A549 (cell line): ENCODE results near the gene OGDHL. TPM values are rescaled to one million over a fixed set of nuclear protein-coding genes. Genes with fewer than 3 reads are reported as not detected.

Source experiments
- ATAC-seq, 2 experiments: fragments of 200-7000 bp in 1 of 2; fragments of >200 bp in 1 of 2; cut with Nextera tagmentation in 1 of 2; cut with Tn5 transposase in 1 of 2; 3 replicates each; pipeline versions ENCODE4 v1.8.0 to v1.9.1; 2018 to 2020; ENCODE audit warnings: mild to moderate bottlenecking in 1 of 2, moderate library complexity in 1 of 2
- CTCF ChIA-PET: fragments of 300-600 bp; sonication (Branson Sonifier 250); formaldehyde crosslinking; extraction: SDS; loops from one replicate; lab custom pipeline; 2021; ENCODE audit warnings: antibody characterized with exemption, inconsistent platforms; lab: Yijun Ruan, JAX
- POLR2A ChIA-PET: fragments of 350-600 bp; formaldehyde crosslinking; extraction: SDS; loops from one replicate; lab custom pipeline; 2021; ENCODE audit warnings: antibody characterized with exemption, inconsistent platforms; lab: Yijun Ruan, JAX
- DNase-seq, 2 experiments: peaks; one replicate each; pipeline versions ENCODE4 v3.0.0 to v3.0.0-alpha.2; 2011 to 2016; ENCODE audit warnings: low read depth in 1 of 2, low spot score in 1 of 2
- FAIRE-seq: peaks from 2 replicates; lab custom pipeline; 2011; peaks lifted over from hg19 to GRCh38; lab: Jason Lieb, UNC
- H3K27ac ChIP-seq, 2 experiments: fragments of >200 bp; sonication (Bioruptor Twin); formaldehyde crosslinking; 3 replicates each; pipeline ENCODE4 v1.5.1; 2016 to 2017
- H3K4me1 ChIP-seq: fragments of >200 bp; sonication (Bioruptor Twin); formaldehyde crosslinking; 3 replicates; pipeline ENCODE4 v1.6.1; 2016
- H3K4me2 ChIP-seq: fragments of >200 bp; sonication (Bioruptor Twin); formaldehyde crosslinking; 3 replicates; pipeline ENCODE4 v1.6.1; 2016
- H3K4me3 ChIP-seq: fragments of >200 bp; sonication (Bioruptor Twin); formaldehyde crosslinking; 3 replicates; pipeline ENCODE4 v1.5.1; 2016
- H3K9me3 ChIP-seq: fragments of >200 bp; sonication (Bioruptor Twin); formaldehyde crosslinking; 3 replicates; pipeline ENCODE4 v1.6.1; 2016
- CBX8 ChIP-seq: fragments of 200-600 bp; sonication (generic); IDR thresholded peaks from 2 replicates; pipeline ENCODE4 v1.6.1; 2016
- CHD2 ChIP-seq: fragments of 150-350 bp; IDR thresholded peaks from 2 replicates; pipeline ENCODE4 v1.6.1; 2014; ENCODE audit warnings: low read length; ENCODE audit not compliant: partially characterized antibody
- CTCF ChIP-seq: fragments of >200 bp; sonication (Bioruptor Twin); formaldehyde crosslinking; IDR thresholded peaks from 3 replicates; pipeline ENCODE4 v1.5.1; 2016
- E2F6 ChIP-seq: IDR thresholded peaks from 2 replicates; pipeline ENCODE4 v1.6.1; 2012; ENCODE audit warnings: low read depth, borderline replicate concordance
- EHF ChIP-seq: fragments of 250-450 bp; sonication (Bioruptor Pico); IDR thresholded peaks from 2 replicates; pipeline ENCODE4 v1.5.0; 2020; ENCODE audit warnings: mild to moderate bottlenecking
- ELK1 ChIP-seq: fragments of 150-350 bp; IDR thresholded peaks from 2 replicates; pipeline ENCODE4 v1.6.1; 2014; ENCODE audit warnings: low read depth, mild to moderate bottlenecking, low read length
- FOSB ChIP-seq: fragments of 250-450 bp; sonication (Bioruptor Pico); IDR thresholded peaks from 2 replicates; pipeline ENCODE4 v1.5.0; 2020; ENCODE audit warnings: mild to moderate bottlenecking, moderate library complexity
- FOSL2 ChIP-seq, 2 experiments: fragments of 450-650 bp in 1 of 2; fragments of >200 bp in 1 of 2; sonication (Bioruptor Twin) in 1 of 2; formaldehyde crosslinking; IDR thresholded peaks; 2 replicates each; pipeline versions ENCODE4 v1.5.0 to v1.6.1; 2016 to 2020; ENCODE audit warnings: mild to moderate bottlenecking in 1 of 2, moderate library complexity in 1 of 2
- GATA3 ChIP-seq: IDR thresholded peaks from 2 replicates; pipeline ENCODE4 v1.6.1; 2012; ENCODE audit warnings: borderline replicate concordance
- HES2 ChIP-seq: fragments of >200 bp; sonication (Bioruptor Twin); formaldehyde crosslinking; IDR thresholded peaks from 2 replicates; pipeline ENCODE4 v1.6.1; 2016
- HOXA7 ChIP-seq: fragments of 250-450 bp; sonication (Bioruptor Pico); IDR thresholded peaks from 2 replicates; pipeline ENCODE4 v1.5.0; 2020; ENCODE audit warnings: mild to moderate bottlenecking, moderate library complexity
- HOXB13 ChIP-seq: fragments of 250-450 bp; sonication (Bioruptor Pico); IDR thresholded peaks from 2 replicates; pipeline ENCODE4 v1.5.0; 2020; ENCODE audit warnings: low read depth, mild to moderate bottlenecking, moderate library complexity
- JUN ChIP-seq, 2 experiments: fragments of >200 bp; sonication (Bioruptor Twin); formaldehyde crosslinking; IDR thresholded peaks; 2 replicates in 1 of 2; 3 replicates in 1 of 2; pipeline ENCODE4 v1.6.1; 2016 to 2017
- JUNB ChIP-seq: fragments of >200 bp; sonication (Bioruptor Twin); formaldehyde crosslinking; IDR thresholded peaks from 2 replicates; pipeline ENCODE4 v1.6.1; 2016
- NFE2L2 ChIP-seq: fragments of 150-350 bp; conservative IDR thresholded peaks from 2 replicates; pipeline ENCODE4 v1.6.1; 2014; ENCODE audit warnings: low read length
- POLR2A ChIP-seq: IDR thresholded peaks from 2 replicates; pipeline ENCODE4 v1.6.1; 2012; ENCODE audit warnings: mild to moderate bottlenecking, low read length
- RCOR1 ChIP-seq: fragments of 150-350 bp; IDR thresholded peaks from 2 replicates; pipeline ENCODE4 v1.6.1; 2014; ENCODE audit warnings: antibody characterized with exemption, low read length, low read depth
- REST ChIP-seq: fragments of 200-600 bp; sonication (generic); IDR thresholded peaks from 2 replicates; pipeline ENCODE4 v1.6.1; 2016; ENCODE audit warnings: antibody characterized with exemption, mild to moderate bottlenecking, moderate library complexity
- TFCP2L1 ChIP-seq: fragments of 250-450 bp; sonication (Bioruptor Pico); IDR thresholded peaks from 2 replicates; pipeline ENCODE4 v1.5.0; 2021; ENCODE audit warnings: mild to moderate bottlenecking
- TP53 ChIP-seq: fragments of 250-450 bp; sonication (Bioruptor Pico); IDR thresholded peaks from 2 replicates; pipeline ENCODE4 v1.5.0; 2021; ENCODE audit warnings: mild to moderate bottlenecking, moderate library complexity
- WGBS: methylation state at CpG from one replicate; pipeline ENCODE4 v1.1.6; 2017; ENCODE audit errors: missing lambda C conversion rate; 5-methylcytosine and 5-hydroxymethylcytosine counted together
- polyA plus RNA-seq, 4 experiments: library from polyadenylated mRNA; depleted of rRNA in 3 of 4; stranded (reverse); fragments of >200 nt; fragmentation: RNase III in 1 of 4; extraction: RNeasy Plus Mini Kit Qiagen cat#74134 plus additional on column Dnase treatment in 1 of 4; gene quantifications; 2 replicates in 3 of 4; 3 replicates in 1 of 4; pipeline ENCODE4 v1.2.3, GENCODE V29; 2011 to 2017

The OGDHL gene
- polyA plus RNA-seq, 2 of the 4 experiments (the other 2 are of a cell fraction): 0.06 to 0.22 TPM

GRCh38 chr10:49751636-49752510, 10.2 kb downstream of the OGDHL start:
- WGBS: 47% methylated on average over 19 of the region's 20 CpGs
- Histone ChIP-seq H3K4me2 (no peak overlapping the region), H3K9me3 (no peaks in the 10 kb centered on the region), H3K4me3 (no peak overlapping the region), H3K4me1 (no peaks in the 10 kb centered on the region), H3K27ac (no peak overlapping the region)
- FAIRE-seq (no peak), ATAC-seq (no peak), DNase-seq (no peak)
- ChIA-PET POLR2A (interaction anchor here (0.6 kb wide), 1 partner anchor 42 kb away, joined by 4 read pairs; no protein-coding TSS in a partner anchor), CTCF (no interaction called here)
- TF ChIP-seq ELK1 (no peak), POLR2A (no peak), EHF (CRISPR knock-in tag) (no peak), JUNB (no peak), GATA3 (no peak), TFCP2L1 (CRISPR knock-in tag) (no peak), FOSB (CRISPR knock-in tag) (no peak), JUN (IDR thresholded peaks at IDR 0.05) (no peak), CTCF (no peak), HES2 (no peak), CBX8 (no peak)

- DNase-seq: no peak
- ATAC-seq: no peak
- Histone ChIP-seq H3K4me1 (no peaks in the 10 kb centered on the region), H3K4me3 (no peak overlapping the region), H3K27ac (no peak overlapping the region), H3K9me3 (no peaks in the 10 kb centered on the region), H3K4me2 (no peak overlapping the region)
- ChIA-PET CTCF (no interaction called here), POLR2A (no interaction called here)
- no peak for TF ChIP-seq NFE2L2
- TF ChIP-seq TP53 (CRISPR knock-in tag): no peak
- no peak for TF ChIP-seq RCOR1
- TF ChIP-seq REST: no peak
- no peak for TF ChIP-seq FOSL2 (IDR thresholded peaks at IDR 0.05)
- TF ChIP-seq FOSL2 (CRISPR knock-in tag; IDR thresholded peaks at IDR 0.05): no peak
- TF ChIP-seq HOXA7 (CRISPR knock-in tag): no peak
- TF ChIP-seq E2F6: no peak
- TF ChIP-seq HOXB13 (CRISPR knock-in tag): no peak
- no peak for TF ChIP-seq CHD2
- FAIRE-seq: no peak
- 42% methylated on average over 5 of the region's 5 CpGs for WGBS
These were observed 10.9 kb downstream of the OGDHL start for GRCh38 chr10:49751216-49751615.
